ENCODE measurements around the gene DUSP15.

DNA sequence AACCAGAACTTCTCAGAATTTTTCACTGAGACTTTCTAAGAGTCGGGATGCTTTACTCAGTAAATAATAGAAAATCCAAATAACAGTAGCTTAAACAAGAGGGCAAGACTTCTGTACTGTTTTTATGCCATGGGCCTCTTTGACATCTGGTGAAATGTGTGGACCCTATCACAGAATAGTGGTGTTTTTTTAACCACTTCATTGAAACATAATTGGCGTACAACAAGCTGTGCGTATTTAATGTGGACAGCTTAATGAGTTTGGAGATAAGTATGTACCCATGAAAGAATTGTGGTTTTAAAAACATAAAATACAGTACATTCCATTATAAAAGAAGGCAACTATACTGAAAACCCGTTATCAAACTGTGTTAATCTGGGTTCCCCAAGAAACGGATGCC, 43.8 kb upstream of the DUSP15 start:
- TF ChIP-seq, protein P1, sequence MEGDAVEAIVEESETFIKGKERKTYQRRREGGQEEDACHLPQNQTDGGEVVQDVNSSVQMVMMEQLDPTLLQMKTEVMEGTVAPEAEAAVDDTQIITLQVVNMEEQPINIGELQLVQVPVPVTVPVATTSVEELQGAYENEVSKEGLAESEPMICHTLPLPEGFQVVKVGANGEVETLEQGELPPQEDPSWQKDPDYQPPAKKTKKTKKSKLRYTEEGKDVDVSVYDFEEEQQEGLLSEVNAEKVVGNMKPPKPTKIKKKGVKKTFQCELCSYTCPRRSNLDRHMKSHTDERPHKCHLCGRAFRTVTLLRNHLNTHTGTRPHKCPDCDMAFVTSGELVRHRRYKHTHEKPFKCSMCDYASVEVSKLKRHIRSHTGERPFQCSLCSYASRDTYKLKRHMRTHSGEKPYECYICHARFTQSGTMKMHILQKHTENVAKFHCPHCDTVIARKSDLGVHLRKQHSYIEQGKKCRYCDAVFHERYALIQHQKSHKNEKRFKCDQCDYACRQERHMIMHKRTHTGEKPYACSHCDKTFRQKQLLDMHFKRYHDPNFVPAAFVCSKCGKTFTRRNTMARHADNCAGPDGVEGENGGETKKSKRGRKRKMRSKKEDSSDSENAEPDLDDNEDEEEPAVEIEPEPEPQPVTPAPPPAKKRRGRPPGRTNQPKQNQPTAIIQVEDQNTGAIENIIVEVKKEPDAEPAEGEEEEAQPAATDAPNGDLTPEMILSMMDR (IDR thresholded peaks at IDR 0.05) = no peak
- TF ChIP-seq POLR2A (IDR thresholded peaks at IDR 0.05) = no peak
